Gastrocnemius medialis (tissue), 4 donors: Measurements from ENCODE around the gene LAMP1.

Source experiments
- POLR2A ChIP-seq, 2 donors: fragments of 450-650 bp; IDR thresholded peaks; one replicate each; pipeline ENCODE4 v1.6.1; 2017; ENCODE audit warnings: antibody characterized with exemption in 2 of 2, mild to moderate bottlenecking in 2 of 2, moderate library complexity in 2 of 2
- TF ChIP-seq, protein P1 (sequence below), 5 experiments: fragments of 450-650 bp in 3 of 5; fragments of 200-600 bp in 2 of 5; sonication (generic) in 2 of 5; IDR thresholded peaks in 4 of 5; conservative IDR thresholded peaks in 1 of 5; 1 replicate in 4 of 5; 2 replicates in 1 of 5; pipeline ENCODE4 v1.5.1; 2016 to 2019; ENCODE audit warnings: antibody characterized with exemption in 5 of 5, mild to moderate bottlenecking in 3 of 5, moderate library complexity in 3 of 5

DNA sequence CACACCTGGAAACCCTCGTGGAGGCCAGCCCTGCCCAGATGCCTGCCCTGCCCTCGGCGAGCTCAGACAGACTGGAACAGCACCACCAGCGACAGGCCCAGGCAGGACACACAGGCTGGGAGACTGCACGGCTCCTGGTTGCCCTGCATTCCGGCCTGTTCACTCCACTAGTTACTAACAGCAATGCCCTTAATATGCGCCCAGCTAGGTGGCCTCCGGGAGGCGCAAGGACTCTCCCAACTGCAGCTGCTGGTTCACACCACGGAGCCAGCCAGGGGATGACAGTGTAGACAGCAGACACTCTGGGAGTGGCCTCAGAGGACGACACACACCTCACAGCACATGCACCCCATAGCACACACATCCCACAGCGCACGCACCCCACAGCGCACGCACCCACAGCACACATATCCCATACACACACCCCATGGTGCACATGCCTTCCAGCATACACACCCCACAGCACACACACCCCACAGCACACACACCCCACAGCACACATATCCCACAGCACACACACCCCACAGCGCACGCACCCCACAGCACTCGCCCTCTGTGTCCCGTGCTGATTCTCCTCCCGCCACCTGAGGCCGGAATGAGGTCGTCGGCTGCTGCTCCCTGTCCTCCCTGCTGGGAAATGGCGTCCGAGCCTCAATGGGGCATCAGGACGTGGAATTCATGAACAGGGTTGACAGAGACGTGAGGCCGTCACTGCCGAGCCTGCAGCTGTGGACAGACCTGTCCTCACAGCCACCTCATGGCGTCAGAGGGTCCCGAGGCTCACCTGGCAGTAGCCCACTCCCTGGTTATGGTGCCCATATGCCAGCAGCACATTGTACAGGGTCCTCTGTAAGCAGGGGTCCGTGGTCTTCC, 53.3 kb downstream of the LAMP1 start:
- no peak for TF ChIP-seq POLR2A (IDR thresholded peaks at IDR 0.05)
- TF ChIP-seq, protein P1, sequence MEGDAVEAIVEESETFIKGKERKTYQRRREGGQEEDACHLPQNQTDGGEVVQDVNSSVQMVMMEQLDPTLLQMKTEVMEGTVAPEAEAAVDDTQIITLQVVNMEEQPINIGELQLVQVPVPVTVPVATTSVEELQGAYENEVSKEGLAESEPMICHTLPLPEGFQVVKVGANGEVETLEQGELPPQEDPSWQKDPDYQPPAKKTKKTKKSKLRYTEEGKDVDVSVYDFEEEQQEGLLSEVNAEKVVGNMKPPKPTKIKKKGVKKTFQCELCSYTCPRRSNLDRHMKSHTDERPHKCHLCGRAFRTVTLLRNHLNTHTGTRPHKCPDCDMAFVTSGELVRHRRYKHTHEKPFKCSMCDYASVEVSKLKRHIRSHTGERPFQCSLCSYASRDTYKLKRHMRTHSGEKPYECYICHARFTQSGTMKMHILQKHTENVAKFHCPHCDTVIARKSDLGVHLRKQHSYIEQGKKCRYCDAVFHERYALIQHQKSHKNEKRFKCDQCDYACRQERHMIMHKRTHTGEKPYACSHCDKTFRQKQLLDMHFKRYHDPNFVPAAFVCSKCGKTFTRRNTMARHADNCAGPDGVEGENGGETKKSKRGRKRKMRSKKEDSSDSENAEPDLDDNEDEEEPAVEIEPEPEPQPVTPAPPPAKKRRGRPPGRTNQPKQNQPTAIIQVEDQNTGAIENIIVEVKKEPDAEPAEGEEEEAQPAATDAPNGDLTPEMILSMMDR (IDR thresholded peaks at IDR 0.05 in 4 of 5, conservative IDR thresholded peaks at IDR 0.05 in 1 of 5), result no peak
